ENCODE results near the gene TPRG1.

The TPRG1 gene

GRCh38 chr3:189260556-189261493 is 89.1 kb downstream of the TPRG1 start:
- TF ChIP-seq CTCF (IDR thresholded peaks at IDR 0.05; ENCODE audit: low read depth, low read length, missing control alignments) = no peak
- DNase-seq (ENCODE audit: low read depth) = no peak
- H3K4me3 ChIP-seq (ENCODE audit: low read depth, low read length) = no peak overlapping the region

DNA sequence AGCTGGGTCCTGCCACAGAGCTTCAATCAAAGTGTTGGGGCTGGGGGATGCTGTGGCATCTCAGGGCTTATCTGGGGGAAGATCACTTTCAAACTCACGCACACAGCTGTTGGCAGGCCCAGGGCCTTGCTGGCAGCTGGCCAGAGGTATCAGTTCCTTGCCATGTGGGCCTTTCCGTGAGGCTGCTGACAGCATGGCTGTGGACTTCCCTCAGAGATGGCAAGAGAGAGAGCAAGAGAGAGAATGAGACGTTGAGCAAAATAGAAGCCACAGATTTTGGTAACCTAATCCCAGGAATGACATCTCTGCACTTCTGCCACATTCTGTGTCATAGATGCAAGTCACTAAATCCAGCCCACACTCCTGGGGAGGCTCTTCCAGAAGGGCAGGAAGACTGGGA is 91.0 kb downstream of the TPRG1 start:
- no peak overlapping the region for H3K4me3 ChIP-seq (ENCODE audit: low read depth, low read length)
- no peak for TF ChIP-seq CTCF (IDR thresholded peaks at IDR 0.05; ENCODE audit: low read depth, low read length, missing control alignments)
- DNase-seq (ENCODE audit: low read depth) = no peak

DNA sequence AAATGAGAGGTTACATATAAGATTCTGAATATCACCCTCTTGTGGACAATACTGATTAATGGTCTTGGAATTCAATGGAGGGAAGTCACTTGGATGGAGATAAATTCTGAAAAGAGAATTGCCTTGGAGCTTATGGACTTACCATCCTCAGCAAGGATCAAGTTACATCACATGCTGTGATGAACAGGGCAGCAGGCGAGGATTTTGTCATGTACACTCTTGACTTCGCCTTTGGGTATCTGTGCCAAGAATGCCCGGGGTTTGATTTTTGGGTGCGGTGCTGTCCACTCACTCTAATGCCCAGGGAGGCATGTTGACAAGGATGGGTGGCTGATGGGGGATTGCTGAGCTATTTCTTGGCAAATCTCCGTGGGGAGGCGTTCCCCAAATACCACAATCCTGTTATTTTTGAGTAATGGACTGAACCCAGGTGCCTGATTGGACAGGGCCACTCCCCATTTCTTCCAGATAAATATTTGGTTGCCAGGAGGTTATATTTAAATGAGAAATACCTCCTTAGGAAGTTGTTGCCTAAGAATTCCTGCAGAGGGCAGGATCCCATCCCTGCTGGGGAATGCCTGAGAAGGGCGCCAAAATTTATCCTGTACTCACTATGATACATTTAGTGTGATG is 96.3 kb downstream of the TPRG1 start:
- H3K4me3 ChIP-seq (ENCODE audit: low read depth, low read length) = no peak overlapping the region
- DNase-seq (ENCODE audit: low read depth) = no peak
- no peak for TF ChIP-seq CTCF (IDR thresholded peaks at IDR 0.05; ENCODE audit: low read depth, low read length, missing control alignments)

- TF ChIP-seq CTCF (IDR thresholded peaks at IDR 0.05; ENCODE audit: low read depth, low read length, missing control alignments) = no peak
- H3K4me3 ChIP-seq (ENCODE audit: low read depth, low read length) = no peak overlapping the region
- no peak for DNase-seq (ENCODE audit: low read depth)
These were observed 97.6 kb downstream of the TPRG1 start for GRCh38 chr3:189269365-189269764.

- H3K4me3 ChIP-seq (ENCODE audit: low read depth, low read length) = no peak overlapping the region
- peak; percentile 59 for DNase-seq (ENCODE audit: low read depth)
- TF ChIP-seq CTCF (IDR thresholded peaks at IDR 0.05; ENCODE audit: low read depth, low read length, missing control alignments) = peak; percentile 80
These were observed 98.6 kb downstream of the TPRG1 start for GRCh38 chr3:189270248-189270832.

DNA sequence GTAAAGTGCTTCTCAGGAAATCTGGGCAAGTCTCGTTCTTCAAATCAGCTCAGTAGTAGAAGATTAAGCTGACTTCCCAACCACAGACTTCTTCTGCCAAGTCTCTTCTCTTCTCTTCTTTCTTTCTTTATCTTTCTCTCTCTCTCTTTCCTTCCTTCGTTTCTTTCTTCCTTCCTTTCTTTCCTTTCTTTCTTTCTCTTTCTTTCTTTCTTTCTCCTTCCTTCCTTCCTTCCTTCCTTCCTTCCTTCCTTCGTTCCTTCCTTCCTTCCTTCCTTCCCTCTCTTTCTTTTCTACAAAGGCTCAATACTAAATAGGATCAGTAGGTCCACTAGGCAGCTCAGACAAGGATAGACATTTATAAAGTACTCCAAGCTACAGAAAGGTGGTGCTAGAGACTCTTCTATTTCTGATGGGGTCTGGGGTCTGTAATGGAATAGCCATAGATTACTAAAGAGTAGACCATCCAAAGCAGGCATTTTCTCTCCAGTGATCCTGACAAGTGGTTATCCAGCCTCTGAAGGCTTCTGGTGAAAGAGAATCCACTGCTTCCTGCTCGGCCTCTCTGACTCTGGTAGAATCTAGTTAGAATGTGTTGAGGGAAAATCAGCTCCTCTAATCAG is 100.8 kb downstream of the TPRG1 start:
- peak; percentile 56 for TF ChIP-seq CTCF (IDR thresholded peaks at IDR 0.05; ENCODE audit: low read depth, low read length, missing control alignments)
- no peak for DNase-seq (ENCODE audit: low read depth)

More for the DNA sequence above, 100.8 kb downstream of the TPRG1 start:
- no peak overlapping the region for H3K4me3 ChIP-seq (ENCODE audit: low read depth, low read length)
